ENCODE measurements around the gene SPON1.

Gene SPON1

GRCh38 chr11:14300661-14301304 is 338.3 kb downstream of the SPON1 start:
- peak; percentile 89 for FAIRE-seq

GRCh38 chr11:14304601-14305000 is 342.1 kb downstream of the SPON1 start:
- no peak for FAIRE-seq

GRCh38 chr11:14305649-14306048 is 343.1 kb downstream of the SPON1 start:
- no peak for FAIRE-seq

GRCh38 chr11:14306481-14306880 is 344.0 kb downstream of the SPON1 start:
- FAIRE-seq: no peak

- FAIRE-seq: peak; percentile 33
These were observed 345.8 kb downstream of the SPON1 start for GRCh38 chr11:14308114-14308896.

GRCh38 chr11:14308897-14309387 is 346.4 kb downstream of the SPON1 start:
- FAIRE-seq: no peak

GRCh38 chr11:14309425-14310192 is 347.1 kb downstream of the SPON1 start:
- FAIRE-seq: no peak

- FAIRE-seq: no peak
These were observed 348.2 kb downstream of the SPON1 start for GRCh38 chr11:14310679-14311078.

- FAIRE-seq: no peak
These were observed 350.4 kb downstream of the SPON1 start for GRCh38 chr11:14312736-14313438.

GRCh38 chr11:14314127-14314526 is 351.6 kb downstream of the SPON1 start:
- no peak for FAIRE-seq

- no peak for FAIRE-seq
These were observed 352.6 kb downstream of the SPON1 start for GRCh38 chr11:14315130-14315529.

Measured in islet of Langerhans (tissue), 1 donor.